OCI-LY3 (cell line): Measurements from ENCODE around the gene HIP1.

Source experiments
- EZH2phosphoT487 ChIP-seq: fragments of 200-600 bp; shearing (Covaris generic); IDR thresholded peaks from 2 replicates; pipeline ENCODE4 v1.6.1; 2018; ENCODE audit warnings: antibody characterized with exemption, mixed run types, low read depth
- TF ChIP-seq, protein P1 (sequence below): fragments of 200-600, 300-600 bp; sonication (generic); IDR thresholded peaks from 2 replicates; pipeline ENCODE4 v1.5.1; 2014; ENCODE audit warnings: antibody characterized with exemption, low read length, low read depth

DNA sequence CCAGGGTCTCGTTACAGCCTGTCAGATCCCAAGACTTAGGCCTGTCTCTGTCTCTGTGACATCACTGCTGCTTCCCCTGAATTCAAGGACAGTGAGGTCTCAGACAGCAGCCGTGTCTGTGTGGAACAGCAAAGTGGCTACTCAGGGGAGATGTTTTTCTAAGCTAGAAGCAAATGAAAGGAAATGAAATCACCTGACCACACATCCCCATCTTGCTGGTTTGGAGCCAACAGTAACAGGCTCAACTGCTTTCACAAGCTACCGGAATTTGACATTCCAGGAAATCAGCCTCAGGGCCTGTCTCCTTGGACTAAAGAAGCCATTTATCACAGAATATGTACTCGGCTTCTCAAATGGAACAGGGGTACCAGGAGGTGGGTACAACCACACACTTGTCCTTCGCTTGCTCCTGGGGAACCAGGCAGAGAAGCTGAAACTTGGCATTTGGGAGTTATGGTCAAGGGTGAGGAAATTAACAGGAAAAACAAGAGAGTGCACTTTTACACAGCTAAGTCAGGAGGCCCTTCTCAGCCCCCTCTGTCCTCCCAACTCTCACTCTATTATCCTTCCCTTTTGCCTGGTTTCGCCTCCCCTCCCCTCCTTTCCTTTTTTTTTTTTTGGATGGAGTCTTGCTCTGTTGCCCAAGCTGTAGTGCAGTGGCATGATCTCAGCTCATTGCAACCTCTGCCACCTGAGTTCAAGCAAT is 173.5 kb downstream of the HIP1 start:
- TF ChIP-seq, protein P1, sequence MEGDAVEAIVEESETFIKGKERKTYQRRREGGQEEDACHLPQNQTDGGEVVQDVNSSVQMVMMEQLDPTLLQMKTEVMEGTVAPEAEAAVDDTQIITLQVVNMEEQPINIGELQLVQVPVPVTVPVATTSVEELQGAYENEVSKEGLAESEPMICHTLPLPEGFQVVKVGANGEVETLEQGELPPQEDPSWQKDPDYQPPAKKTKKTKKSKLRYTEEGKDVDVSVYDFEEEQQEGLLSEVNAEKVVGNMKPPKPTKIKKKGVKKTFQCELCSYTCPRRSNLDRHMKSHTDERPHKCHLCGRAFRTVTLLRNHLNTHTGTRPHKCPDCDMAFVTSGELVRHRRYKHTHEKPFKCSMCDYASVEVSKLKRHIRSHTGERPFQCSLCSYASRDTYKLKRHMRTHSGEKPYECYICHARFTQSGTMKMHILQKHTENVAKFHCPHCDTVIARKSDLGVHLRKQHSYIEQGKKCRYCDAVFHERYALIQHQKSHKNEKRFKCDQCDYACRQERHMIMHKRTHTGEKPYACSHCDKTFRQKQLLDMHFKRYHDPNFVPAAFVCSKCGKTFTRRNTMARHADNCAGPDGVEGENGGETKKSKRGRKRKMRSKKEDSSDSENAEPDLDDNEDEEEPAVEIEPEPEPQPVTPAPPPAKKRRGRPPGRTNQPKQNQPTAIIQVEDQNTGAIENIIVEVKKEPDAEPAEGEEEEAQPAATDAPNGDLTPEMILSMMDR, result no peak
- TF ChIP-seq EZH2phosphoT487, result no peak
